Measurements from ENCODE around the gene MMP24.

DNA sequence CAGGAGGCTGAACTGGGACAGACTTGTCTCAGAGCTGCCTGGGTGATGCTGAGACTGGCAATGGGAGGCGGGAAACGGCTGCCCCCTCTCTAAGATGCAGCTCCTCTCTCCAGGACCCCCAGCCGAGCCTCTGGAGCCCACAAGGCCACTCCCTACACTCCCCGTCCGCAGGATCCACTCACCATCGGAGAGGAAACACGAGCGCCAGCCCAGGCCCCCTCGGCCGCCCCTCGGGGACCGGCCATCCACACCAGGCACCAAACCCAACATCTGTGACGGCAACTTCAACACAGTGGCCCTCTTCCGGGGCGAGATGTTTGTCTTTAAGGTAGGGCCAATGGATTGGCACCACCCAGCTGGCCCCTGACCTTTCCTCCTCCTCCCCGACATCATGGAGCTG lies 40.6 kb downstream of the MMP24 start:
- TF ChIP-seq CTCF (conservative IDR thresholded peaks at IDR 0.05 in 1 of 2, IDR thresholded peaks at IDR 0.05 in 1 of 2; ENCODE audit: low read depth in 1 of 2, low read length in 2 of 2): no peak
- no peak for TF ChIP-seq EZH2 (IDR thresholded peaks at IDR 0.05; ENCODE audit: low read length, missing control alignments)

Measured in fibroblast of lung (primary cell).